Gastrocnemius medialis (tissue), 4 donors: Measurements from ENCODE around the gene SEPTIN12.

Source experiments
- CTCF ChIP-seq, 5 experiments: fragments of 450-650 bp in 3 of 5; fragments of 200-600 bp in 2 of 5; sonication (generic) in 2 of 5; IDR thresholded peaks in 4 of 5; conservative IDR thresholded peaks in 1 of 5; 1 replicate in 4 of 5; 2 replicates in 1 of 5; pipeline ENCODE4 v1.5.1; 2016 to 2019; ENCODE audit warnings: antibody characterized with exemption in 5 of 5, mild to moderate bottlenecking in 3 of 5, moderate library complexity in 3 of 5
- POLR2A ChIP-seq, 2 donors: fragments of 450-650 bp; IDR thresholded peaks; one replicate each; pipeline ENCODE4 v1.6.1; 2017; ENCODE audit warnings: antibody characterized with exemption in 2 of 2, mild to moderate bottlenecking in 2 of 2, moderate library complexity in 2 of 2

- no peak for TF ChIP-seq POLR2A (IDR thresholded peaks at IDR 0.05)
- no peak for TF ChIP-seq CTCF (IDR thresholded peaks at IDR 0.05 in 4 of 5, conservative IDR thresholded peaks at IDR 0.05 in 1 of 5)
Observed at GRCh38 chr16:4733211-4733742, 54.9 kb downstream of the SEPTIN12 start.
